IPS-NIHi11 (cell line): ENCODE results near the gene ZNF212.
"Not testable (repeated sequence)": the region's sequence is repeated elsewhere in the genome, so short reads cannot be mapped to it uniquely, and the experiment has no call there.

Experiments
- DNase-seq: peaks from one replicate; pipeline ENCODE4 v3.0.0; 2012; ENCODE audit warnings: mixed read lengths, low spot score

ZNF212 gene

DNA sequence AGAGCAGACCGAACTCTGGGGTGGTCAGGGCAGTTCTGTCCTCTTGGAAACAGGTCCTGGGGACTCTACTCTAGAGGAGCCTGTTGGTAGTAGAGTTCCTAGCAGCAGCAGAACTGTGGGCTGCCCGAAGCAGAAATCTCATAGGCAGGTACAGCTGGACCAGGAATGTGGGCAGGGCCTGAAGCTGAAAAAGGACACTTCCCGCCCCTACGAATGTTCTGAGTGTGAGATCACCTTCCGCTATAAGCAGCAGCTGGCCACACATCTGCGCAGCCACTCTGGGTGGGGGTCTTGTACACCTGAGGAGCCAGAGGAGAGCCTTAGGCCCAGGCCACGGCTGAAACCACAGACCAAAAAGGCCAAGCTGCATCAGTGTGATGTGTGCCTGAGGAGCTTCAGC is 14.2 kb downstream of the ZNF212 start:
- peak; percentile 39 for DNase-seq

DNA sequence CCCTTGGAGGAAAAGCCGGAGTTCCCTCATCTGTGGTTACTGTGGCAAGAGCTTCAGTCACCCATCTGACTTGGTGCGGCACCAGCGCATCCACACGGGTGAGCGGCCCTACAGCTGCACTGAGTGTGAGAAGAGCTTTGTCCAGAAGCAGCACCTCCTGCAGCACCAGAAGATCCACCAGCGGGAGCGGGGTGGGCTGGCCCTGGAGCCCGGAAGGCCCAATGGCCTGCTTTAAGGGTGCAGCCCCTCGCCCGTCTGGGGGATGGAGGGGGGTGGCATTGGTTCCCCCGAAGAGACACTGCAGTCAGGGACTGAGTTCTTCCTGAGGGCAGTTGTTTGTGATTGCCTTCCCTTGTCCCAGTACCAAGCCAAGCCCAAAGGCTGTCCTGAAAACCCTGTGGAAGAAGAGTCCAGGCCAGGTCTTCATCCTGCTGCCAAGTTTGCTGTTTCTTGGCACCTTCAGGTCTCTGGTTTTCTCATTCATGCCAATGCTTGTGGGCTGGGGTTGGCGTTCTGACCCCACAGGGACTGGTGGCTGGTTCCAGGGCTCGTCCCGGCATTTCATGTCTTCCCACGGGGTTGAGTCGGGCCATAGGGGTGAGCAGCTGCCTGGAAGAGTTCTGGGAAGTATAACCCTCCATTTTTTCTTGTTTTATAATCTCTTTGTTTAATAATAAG is 14.9 kb downstream of the ZNF212 start:
- no peak for DNase-seq

DNA sequence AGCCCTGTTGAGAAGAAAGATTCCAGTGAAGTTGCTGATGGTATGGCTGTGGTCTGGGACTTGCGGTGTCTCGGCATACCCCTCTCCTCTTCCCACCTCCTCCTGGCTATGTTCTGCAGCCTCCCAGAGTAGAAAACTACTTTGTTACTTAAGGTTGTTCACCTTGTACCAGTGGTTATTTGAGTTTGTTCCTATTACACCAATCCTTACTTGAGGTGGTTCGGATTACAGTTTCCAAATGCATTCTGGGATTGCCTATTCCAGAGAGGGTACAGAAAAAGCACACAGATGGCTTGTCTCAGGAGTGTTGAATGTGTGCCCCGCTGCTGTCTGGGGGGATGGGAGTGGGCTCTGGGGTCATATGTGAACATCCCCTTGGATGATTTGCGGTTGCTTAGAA is 15.7 kb downstream of the ZNF212 start:
- DNase-seq: no peak

DNA sequence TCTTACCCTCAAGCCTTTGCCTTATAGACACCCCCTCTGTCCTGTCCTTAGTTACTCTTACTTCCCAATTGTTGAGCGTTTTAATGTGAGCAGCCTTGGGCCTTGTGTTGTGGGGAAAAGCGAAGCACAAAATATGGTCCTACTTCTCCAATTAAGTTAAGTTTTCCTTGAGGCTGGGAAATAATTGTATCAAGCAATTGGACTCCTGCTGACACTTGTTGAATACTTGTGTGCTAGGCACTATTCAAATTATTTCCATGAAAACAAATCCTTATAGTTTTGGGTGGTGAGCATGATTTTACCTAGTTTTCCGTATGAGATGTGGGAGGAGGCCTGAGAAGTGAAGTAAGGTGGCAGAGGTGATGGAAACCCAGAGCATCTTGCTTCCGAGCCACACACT is 17.1 kb downstream of the ZNF212 start:
- no peak for DNase-seq

DNA sequence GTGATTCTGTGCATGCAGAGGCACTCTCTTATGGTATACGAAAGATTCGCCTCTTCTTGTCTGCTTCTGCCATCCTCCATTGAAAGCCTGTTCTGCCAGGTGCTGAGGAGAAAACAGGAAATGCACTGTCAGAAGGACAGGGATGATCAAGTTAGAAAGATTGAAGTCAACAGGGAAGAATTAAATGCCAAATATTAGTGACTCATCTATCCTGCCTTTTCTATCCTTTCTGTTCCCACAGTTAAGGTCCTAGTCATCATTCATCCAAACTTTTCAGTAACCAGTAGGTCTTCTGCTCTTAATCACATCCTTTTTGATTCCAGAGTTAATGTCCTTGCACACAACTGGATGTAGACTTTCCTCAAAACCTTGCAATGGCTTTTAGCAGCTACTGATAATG is 17.7 kb downstream of the ZNF212 start:
- no peak for DNase-seq

DNA sequence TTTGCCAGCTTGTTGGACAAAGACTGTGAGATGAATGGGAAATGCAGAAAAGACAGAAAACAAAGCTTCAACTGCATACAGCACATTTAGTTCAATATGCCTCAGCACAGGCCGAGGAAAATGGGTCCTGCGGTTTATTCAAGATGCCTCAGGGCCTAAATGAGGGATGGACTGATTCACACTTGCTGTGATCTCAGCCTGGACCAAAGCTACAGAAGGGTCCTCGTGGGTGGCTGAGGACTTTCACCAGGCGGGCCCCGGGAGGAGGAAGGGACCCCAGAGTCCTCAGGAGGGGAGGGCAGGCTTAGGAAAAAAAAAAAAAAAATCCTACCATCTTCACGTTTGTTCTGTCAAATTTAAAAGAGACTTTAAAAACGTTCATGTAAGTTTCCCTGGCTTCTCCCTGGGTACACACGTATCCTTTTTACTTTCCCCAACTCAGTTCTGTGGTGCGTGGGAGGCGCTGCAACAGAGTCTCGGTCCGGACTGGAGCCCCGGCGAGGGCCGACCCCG is 21.9 kb downstream of the ZNF212 start:
- DNase-seq: no peak

DNA sequence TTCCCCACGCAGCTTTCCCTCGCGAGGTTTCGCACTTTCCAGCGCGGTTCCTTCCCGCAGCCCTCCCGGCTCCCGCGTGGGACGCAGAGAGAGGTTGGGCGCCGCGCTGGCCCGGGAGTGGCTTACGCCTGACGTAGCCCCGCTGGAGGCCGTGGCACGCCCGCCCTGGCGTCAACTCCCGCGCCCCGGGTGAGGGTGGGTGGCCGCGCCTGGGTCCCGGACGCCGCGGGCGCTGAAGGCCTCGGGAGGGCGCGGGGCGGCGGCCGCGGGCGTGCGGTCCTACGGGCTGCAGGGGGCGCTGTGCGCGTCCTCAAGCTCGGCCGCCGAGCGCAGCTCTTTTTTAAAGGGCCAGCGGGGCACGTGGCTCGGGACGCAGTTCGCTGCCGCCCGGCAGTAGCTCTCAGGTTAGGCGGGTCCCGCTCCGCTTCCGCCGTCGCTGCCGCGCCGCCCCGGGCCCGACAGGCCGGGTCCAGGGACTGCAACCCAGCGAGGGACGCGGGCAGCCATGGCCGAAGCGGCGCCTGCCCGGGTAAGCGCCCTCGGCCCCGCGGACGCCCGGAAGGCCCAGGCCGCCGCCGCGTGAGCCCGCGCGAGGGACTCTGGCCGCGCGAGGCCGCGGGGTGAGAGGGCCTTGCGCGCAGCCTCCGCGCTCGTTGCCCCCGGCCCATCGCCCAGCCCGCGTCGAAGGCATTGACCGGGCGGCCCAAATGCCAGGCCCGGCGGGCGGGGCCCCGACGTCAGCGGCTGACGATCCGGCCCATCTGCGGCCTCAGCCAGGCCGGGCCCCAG is 22.6 kb downstream of the ZNF212 start, which contains the start of gene ZNF783:
Gene ZNF783, plus strand, starts transcription at position 368 of the 789 bp plus-strand sequence. Its CDS starts 138 bp downstream, at position 506.
- peak; percentile 96 for DNase-seq

DNA sequence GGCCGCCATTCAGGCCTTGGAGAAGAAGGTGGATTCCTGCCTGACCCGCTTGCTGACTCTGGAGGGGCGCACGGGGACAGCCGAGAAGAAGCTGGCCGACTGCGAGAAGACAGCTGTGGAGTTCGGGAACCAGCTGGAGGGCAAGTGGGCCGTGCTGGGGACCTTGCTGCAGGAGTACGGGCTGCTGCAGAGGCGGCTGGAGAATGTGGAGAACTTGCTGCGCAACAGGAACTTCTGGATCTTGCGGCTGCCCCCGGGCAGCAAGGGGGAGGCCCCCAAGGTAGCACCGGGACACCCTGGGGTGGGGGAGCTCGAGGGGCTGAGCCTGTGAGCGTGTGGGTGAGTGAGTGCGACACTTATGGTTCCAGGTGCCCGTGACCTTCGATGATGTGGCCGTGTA is 27.0 kb downstream of the ZNF212 start:
- no peak for DNase-seq

DNA sequence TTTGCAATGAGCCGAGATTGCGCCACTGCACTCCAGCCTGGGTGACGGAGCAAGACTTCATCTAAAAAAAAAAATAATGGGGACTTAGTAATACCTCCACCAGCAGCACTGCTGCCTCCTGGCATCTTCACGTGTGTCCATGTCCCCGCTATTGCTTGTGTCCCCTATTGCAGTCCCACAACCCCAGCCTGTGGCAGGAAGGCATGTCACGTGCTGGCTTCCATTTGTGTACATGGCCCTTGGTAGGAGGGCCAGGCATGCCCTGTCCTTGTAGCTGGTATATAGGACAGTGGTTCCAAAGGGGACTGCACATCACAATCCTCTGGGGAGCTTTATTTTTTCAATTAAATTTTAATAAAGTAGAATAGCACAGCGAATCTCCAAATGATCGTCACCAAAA is 28.3 kb downstream of the ZNF212 start:
- no peak for DNase-seq

DNA sequence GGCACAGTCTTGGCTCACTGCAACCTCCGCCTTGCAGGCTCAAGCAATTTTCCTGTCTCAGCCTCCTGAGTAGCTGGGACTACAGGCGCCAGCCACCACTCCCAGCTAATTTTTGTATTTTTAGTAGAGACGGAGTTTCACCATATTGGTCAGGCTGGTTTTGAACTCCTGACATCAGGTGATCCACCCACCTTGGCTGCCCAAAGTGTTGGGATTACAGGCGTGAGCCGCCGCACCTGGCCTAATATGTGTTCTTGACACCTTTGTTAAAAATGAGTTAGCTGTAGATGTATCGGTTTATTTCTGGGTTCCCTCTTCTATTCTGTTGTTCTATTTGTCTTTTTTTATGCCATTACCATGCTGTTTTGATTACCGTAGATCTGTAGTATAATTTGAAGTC is 35.0 kb downstream of the ZNF212 start:
- not testable (repeated sequence) for DNase-seq

DNA sequence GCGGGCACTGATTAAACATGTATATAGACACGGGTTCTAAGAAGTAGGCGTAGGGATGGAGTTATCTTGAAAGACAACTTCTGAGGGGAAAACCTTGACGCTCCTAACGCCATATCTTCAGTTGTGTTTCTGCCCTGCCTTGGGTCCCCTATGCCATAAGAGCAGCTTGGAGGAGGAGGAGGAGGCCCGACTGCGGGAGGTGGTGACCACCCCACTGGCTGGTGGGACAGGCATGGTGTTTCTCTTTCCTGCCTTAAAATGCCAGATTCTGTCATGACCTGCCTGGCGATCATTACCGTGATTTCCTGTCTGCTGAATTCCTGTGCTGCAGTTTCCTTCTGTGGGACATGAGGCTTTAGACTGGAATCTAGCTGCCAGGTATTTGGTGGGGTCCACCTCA is 38.4 kb downstream of the ZNF212 start:
- no peak for DNase-seq

DNA sequence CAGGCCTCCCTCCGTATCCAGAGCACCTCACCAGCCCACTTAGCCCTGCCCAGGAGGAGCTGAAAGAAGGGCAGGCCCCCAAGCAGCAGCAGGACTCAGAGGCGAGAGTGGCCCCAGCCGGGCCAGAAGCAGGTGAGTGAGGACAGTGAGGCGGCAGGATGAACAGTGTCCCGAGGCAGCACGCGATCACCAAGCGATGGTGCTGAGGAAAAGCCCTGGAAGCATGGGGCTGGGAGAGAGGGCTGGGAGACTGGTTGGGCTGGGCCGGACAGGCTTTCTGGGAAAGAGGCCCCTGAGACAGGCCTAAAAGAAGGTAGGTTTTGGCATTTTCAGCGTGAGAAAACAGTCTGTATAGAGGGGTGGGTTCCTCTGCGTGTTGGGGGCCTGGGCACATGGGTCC is 38.9 kb downstream of the ZNF212 start:
- DNase-seq: no peak

DNA sequence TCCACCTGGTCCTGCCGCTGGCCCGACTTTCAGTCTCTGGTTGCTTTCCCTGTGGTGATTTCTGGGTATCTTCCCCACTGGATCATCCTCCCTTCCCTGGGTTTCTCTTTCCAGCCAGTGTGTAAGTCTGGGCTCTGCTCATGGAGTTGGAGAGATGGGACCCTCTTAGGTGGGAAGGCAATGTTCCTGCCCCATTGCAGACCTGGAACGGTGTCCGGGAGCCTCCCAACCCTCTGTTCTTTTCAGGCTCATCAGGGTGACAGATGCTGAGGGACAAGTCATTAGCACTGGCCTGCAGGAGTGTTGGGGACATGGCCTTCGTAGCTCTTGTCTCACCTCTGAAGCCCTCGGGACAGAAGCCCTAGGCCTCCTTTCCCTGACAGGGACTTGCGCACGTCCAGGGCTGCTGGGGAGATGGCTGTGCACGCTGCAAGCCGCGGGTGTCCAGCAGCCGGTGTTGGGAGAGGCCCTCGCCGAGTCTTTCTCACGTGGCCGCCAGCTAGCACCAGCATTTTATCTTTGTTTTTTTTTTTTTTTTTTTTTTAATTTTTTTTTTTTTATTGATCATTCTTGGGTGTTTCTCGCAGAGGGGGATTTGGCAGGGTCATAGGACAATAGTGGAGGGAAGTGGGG is 39.8 kb downstream of the ZNF212 start:
- no peak for DNase-seq

DNA sequence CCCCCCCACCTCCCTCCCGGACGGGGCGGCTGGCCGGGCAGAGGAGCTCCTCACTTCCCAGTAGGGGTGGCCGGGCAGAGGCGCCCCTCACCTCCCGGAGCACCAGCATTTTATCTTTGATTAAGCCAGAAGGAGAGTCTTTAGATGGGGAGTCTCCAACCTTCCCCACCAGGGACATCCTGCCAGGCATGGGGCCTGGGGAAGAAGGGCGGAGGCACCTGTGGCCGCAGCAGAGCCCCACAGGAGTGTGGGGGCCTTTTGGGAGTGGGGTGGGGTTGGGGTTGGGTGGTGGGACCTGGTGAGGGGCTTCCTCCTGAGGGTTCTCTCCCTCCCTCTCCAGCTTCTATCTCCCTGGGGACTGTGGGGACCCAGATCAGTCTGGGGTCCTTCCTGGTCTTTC is 40.7 kb downstream of the ZNF212 start:
- no peak for DNase-seq

DNA sequence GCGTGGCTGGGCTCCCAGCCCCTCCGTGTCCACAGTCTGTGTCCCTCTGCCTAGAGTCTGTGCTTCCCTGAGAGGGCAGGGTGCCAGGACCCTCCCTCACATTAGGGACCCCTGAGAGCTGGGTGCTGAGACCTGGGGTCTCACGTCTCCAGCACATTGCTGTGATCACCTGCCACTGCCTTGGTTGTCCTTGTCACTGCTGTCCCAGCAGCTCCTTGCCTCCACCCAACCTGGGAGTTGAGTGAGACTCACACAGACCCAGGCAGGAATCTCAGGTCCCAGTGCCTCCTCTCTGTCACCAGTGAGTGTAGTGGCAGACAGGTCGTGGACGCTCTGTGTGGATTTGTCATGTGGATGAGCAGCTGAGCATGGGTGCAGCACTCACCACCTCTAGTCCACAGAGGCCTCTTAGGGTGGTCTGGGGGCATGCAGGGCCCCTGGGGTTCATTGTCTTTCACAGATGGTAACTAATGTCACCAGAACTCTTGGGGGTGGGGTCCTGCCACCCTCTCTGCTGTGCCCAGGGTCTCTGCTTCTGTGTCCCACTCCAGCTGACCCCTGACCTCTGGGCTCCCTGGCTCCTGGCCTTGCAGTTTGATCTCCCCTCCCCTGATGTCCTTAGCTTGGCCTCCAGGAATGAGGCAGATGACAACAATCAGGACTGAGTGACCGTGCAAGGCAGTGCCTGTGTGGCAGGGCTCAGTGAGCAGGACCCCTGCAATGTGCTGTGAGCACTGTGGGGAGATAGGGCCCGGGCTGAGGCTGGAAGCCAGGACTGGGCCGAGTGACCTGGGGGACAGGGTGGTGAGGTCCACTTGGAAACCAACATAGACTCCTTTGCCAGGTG is 41.4 kb downstream of the ZNF212 start:
- no peak for DNase-seq

DNA sequence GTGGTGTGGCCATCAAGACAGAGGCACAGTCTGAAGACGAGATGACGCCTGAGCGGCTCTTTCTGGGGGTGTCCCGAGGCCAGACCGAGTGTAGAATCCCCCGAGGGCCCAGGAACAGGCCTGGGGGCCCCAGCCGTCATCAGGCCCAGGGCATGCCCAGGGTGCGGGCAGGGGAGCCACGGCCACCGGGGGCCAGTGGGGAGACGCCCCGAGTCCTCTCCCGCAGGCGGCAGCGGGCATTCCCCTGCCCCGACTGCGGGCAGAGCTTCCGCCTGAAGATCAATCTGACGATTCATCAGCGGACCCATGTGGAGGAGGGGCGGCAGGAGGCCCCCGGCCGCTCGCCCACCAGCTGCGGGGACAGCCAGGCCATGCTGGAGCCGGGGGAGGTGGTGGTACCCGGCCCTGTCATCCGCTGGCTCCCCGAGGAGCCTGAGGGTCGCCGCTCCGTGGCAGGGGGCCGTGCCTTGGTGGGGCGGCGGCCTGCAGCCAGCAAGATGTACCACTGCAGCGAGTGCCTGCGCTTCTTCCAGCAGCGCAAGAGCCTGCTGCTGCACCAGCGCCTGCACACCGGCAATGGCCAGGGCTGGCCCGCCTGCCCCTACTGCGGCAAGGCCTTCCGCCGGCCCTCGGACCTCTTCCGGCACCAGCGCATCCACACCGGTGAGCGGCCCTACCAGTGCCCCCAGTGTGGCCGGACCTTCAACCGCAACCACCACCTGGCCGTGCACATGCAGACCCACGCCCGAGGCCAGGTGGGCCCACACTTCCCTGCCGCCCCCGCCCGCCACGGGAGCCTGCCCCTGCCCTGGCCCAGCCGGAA is 42.3 kb downstream of the ZNF212 start:
- DNase-seq: no peak

DNA sequence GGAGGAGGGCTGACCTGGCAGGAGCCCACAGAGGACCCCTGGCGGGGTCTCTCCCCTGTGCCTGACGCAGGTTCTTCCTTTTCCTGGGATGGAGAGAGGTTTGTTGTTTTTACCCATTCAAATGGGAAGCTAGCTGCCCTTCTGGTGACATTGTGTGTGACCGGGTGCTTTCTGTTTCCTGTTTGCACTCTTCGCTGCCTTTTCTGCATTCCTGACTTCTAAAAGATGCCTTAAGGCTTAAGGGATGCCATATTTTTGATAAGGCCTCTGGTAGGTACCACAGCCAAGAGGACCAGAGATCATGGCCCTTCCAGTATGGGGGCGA is 42.8 kb downstream of the ZNF212 start:
- no peak for DNase-seq

DNA sequence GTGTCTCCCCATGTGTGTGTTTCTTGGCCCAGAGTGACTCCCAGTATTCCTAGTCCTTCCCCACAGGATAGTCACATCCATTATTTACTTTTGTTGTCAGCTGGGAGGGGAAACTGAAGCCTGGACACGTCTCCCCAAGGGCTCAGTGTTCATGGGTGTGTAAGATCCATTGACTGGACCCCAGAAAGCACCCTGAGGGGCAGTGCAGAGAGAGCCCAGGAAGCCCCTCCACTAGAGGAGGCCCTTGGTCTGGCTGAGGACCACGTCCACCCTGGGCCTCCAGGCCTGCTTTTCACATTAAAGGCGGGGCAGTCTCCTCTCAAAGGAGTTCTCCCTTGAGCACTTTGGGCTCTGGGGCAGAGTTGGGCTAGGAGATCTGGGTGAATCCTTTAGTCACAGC is 43.9 kb downstream of the ZNF212 start:
- no peak for DNase-seq

DNA sequence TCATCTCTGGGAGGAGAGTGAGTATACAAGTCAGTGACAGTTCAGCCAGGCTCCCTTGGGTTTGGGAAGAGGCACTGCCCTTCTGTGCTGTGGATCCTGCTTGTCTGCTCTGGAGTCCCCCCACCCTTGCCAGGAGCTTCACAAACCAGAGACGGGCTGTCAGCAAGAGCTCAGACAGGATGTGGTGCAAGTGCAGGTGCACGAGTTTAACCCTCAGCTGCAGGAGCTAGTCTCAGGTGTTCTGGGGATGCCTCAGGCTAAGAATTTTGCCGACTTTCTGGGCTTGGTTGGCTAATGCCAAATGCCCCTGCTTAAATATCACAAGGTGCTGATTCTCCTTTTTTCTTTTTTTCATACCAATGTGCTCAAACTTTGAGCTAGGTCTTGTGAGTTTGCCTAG is 44.9 kb downstream of the ZNF212 start:
- DNase-seq: no peak

DNA sequence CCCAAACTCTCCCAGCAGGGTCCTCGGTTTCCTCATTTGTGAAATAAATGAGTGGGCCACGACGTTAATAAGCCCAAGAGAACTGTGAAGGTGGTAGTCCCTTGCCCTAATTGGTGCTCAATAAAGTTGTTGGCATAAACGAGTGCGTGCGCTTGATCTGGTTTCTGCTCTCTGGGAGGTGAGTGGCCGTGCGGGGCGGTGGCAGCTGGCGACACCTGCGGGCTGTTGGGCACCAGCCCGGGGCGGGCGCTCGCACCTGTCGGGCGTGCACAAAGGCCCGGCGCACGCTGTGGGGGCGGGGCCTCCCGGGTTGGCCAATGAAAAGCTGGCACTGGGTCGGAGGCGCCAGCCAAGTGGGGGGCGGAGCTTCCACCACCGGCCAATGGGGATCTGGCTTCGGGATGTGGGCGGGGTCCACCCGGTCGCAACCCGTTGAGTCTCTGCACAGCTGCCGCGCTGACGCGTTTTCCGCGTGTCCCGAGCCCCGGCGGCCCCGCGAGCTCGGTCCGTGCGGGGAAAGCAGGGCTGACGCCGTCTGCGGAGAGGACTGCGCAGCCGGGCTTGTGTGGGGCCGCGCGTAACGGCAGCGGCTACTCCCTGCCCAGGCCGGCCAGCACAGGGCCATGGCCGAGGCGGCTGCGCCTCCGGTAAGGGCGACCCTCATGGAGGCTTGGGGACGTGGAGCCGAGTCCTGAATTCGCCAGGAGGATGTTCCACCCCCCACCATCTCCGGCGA is 45.6 kb downstream of the ZNF212 start:
- peak; percentile 99 for DNase-seq

DNA sequence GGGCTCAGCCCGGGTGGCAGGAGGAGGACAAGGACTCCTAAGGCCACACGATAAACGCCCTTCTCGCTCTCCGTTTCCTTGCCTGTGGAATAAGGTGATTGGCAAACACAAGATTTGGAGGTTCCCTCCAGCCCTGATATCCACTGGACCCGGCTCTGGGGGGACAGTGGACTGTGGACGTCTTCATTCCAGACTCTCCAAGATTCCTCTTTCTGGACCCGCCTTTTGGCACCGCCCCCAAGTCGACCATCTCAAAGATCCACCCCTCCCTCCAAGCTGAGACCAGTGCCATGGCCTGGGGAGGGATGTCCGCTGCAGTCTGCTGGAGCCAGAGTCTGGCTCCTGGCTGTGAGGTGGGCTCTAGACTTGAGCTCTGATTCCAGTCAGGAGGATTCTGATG is 46.2 kb downstream of the ZNF212 start:
- peak; percentile 57 for DNase-seq
